NCI-H82 treated with DMSO at 0.1 percent for 48 hours (cell line): ENCODE results near the gene MSI2.

ENCODE experiments used
- DNase-seq: peaks from one replicate; lab custom pipeline; 2025; ENCODE audit not compliant: unreplicated experiment; lab: John Stamatoyannopoulos, UW

MSI2 gene

DNA sequence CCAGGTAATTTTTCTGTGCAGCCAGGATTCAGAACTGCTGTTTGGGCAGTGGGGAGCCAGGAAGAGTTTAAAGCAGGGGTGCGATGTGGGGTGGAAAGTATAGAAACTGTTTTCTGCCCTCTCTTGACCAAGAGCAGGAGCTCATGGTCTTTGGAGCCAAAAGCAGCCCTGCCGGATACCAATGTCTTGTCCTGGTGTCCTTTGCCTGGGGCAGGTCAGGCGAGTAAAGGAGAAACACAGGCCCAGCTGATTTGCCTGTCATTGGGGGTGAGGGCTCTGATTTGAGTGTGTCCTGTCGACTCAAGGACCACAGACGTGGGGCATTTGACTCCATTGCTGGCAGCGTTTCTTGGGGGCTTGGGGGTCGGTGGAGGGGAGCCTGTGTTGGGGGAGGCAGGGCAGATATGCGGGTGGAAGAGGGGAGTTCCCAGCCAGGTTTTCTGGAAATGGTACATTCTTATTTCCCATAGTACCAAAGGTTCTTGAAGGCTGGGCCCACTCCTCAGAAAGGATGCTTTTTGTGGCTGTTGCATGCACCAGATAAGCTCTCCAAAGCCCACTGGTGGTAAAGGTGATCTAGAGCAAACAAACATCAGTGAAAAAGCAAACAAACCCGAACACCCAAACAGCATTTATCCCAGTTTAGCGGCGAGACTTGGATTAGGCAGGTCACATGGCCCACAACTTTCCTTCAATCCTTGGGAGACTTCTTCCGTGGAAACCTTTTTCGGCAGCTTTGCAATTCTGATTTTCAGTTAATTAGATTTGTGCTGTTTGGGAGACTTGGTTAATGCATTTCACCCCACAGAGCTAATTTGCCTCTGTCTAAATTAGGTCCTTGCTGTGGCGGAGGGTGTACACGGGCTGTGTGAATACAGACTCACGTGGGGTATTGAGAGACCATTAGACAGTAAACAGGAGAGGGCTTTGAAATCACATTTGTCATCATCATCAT lies 59.0 kb downstream of the MSI2 start:
- DNase-seq = no peak

DNA sequence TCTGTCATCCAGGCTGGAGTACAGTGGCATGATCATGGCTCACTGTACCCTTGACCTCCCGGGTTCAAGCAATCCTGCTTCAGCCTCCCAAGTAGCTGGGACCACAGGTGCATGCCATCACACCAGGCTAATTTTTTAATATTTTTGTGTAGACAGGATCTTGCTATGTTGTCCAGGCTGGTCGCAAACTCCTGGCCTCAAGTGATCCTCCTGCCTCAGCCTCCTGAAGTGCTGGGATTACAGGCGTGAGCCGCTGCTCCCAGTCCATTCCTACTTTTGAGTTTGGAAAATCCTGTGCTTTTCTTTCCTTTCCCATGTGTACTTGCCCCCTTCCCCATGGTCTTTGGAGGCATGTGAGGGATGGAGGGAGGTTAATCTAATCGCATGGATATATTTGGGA lies 60.0 kb downstream of the MSI2 start:
- no peak for DNase-seq

DNA sequence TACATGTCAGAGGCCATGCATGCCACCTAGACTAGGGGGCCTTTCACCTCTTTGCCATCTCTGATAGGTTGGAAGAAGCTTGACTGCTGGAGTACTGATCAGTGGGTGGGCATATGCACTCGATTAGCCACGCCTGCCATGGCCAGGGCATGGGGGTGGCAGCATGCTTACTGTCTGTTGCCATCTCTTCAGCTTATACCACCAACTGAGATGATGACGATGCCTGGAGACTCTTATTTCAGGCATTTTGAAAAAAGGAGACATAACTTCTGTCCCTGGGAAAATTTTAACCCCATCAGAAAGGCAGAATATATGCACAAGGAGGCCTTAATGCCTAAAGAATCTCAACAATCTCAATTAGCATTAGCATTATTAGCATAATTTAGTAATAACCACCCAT lies 60.8 kb downstream of the MSI2 start:
- DNase-seq = no peak

DNA sequence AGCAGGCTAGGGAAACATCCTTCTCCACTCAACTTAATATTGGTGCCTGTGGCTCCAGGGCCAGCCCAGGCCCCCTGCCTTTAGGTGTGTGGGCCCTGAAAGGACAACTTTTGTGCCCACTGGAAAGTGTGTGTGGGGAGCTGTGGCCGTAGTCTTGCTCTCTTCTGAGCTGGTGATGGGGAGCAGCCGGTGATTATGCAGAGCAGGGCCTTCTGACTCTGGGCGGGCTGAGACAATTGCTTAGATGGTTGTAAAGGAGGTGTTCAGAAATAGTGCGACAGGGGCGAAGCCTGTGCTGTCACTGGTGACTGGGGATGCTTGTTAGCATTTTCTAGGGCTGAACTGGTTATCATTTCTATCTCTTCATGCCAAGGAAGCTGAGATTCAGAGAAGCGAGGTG lies 62.6 kb downstream of the MSI2 start:
- DNase-seq = no peak

DNA sequence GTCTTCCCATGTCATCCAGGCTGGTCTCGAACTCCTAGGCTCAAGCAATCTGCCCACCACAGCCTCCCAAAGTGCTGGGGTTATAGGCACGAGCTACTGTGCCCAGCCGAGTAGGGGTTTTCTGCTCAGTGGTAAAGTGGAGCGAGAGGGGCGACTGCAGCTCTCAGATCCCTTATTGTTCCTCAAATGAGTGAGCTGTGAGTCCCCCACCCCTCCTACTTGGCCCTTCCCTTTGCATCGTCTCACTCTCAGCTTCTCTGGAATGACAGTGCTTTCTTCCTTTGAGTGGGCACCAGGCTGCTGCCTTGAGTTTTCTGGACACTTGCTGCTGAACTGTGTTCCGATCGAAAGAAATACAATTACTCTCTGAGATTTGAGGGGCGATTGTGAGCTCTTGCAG lies 63.5 kb downstream of the MSI2 start:
- DNase-seq = no peak

DNA sequence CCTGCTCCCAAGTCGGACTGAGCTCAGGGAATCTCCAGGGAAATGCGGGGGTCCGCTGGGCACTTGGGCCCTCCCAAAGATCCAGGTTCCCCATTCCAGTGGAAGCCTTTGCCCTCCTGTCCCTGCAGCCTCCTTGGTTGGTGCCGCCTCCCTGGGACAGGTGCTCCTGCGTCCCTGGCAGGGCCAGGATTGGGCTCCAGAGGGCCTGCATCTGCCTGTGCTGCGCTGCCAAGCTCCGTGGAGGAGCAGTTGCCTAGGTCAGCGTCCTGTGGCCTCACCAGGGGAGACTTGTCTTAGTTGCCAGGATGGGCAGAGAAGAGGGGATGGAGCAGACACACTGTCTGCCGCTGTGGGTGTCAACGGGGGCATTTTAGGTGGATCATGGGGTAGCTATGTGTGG lies 67.1 kb downstream of the MSI2 start:
- DNase-seq = no peak

DNA sequence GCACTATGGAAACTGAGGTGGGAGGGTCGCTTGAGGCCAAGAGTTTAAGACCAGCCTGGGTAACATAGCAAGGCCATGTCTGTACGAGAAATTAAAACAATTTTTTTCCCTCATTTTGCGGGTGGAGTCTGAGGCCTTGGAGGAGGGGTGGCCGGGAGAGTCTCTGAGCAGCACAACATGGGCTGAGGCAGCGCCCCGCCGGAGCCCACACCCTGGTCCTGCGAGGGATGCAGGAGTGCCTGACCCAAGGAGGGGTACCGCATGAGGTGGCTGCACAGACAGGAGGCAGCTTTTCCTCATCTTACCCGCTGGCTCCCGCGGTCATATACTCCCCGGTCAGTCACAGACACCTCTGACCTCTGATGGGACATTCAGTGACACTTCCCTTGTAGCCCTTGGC lies 67.7 kb downstream of the MSI2 start:
- DNase-seq = no peak

DNA sequence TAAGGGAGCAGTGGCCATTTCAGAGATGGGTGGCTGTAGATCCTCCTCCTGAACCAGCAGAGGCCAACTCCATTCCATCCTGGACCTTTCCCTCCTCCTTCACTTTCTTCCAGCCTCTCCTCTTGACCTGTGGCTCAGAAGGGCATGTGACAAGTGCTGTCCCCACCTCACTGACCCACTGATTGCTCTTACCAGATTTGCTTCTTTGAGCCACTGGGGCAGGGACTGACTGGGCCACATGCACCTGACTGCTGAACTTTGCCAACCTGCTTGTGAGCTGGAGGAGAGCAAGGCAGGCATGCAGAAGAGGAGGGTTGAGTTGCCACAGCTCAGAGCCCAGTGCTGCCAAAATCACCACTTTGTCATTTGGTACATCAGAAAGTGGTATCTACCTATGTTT lies 68.3 kb downstream of the MSI2 start:
- DNase-seq = no peak

DNA sequence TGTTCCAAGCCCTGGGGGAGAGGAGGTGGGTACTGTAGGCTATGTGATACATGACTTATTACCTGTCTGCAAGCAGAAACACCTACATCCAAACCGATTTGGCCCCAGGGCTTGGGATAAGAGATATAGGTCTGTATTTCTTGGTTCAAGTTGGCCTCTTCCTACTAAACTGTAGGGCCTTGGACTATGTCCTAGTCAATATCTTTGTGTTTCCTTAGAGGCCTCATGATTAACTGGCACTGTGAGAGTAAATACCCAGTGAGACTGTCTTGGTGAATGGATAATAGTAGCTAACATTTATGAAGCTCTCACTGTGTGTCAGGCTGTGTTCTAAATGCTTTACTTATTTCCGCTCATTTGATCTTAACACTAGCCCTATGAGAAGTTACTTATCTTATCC lies 70.0 kb downstream of the MSI2 start:
- no peak for DNase-seq

DNA sequence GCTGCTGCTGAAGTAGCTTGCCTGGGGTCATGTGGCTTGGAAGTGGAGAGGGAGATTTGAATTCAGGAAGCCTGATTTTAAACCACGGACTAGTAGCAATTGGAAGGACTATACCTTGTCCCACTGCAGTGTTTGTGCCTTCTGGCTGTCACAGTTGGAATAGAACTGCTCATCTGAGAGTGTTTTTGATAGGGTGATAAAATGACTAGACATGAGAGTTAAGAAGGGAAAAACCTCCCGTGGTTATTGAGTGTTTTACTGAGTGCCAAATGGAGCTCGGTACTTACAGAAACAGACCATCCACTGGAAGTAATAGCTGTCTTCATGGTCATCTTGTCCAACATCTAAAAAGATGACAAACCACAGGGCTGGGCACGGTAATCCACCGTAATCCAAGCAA lies 70.4 kb downstream of the MSI2 start:
- no peak for DNase-seq

DNA sequence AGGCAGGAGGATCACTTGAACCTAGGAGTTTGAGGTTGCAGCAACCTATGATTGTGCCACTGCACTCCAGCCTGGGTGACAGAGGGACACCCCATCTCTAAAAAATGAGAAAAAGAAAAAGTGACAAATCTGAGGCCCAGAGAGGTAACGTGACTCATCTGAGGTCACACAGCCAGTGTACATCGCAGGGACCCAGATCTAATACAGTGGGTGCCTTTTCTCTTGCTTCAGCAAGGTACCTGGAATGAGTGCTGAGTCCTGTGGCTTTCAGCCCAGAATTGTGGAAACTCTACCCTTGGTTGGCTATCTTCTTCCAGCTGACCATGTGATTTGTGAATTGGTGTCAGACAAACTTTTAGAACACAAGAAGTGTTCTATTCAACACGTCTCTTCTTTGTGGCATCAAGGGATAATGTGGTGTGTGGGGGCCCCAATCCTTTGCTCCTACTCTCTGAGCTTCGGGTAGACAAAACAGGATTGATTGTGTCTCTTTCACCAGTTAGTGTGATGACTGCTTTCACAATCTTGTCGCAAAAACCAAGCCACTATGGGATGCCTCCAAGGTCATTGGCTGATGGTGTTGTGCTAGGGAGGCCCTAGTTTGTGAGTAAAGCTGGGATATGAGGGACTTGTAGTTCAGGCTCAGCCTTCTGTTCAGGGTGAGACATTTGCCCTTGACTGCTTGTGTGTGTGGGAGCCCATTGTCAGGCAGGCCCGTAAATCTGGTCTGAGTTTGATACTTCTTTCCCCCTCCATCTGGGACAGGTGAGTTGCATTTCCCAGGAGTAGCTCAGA lies 71.0 kb downstream of the MSI2 start:
- DNase-seq = no peak

DNA sequence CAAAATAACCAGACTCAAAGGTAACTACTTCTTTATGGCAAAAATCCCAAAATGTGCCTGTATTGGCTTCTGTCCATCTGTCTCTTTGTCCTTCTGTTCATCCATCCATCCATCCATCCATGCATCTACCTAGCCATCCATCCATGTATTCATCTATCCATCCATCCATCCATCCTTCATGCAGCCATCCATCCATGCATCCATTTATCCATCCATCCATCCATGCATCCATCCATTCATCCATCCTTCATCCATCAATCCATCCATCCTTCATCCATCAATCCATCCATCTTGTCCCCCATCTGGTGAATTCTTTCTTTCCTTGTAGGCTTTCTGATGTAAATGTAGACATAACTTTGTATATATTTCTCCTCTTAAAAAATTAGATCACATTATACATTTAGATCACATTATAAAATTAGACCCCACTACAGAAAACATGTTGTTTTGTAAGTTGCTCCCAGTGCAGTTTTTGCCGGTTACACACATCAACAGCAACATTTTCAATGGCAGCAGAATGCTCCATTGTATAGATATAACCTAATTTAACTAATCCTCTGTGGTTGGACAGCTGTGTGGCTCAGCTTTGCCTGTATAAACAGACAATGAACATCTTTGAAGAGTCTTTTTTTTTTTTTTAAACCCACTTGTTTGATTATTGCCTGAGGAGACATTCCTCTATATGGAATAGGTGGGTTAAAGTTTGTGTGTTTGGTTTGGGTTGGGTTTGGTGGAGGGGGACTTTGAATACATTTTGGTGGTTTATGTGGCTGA lies 72.0 kb downstream of the MSI2 start:
- DNase-seq = no peak

DNA sequence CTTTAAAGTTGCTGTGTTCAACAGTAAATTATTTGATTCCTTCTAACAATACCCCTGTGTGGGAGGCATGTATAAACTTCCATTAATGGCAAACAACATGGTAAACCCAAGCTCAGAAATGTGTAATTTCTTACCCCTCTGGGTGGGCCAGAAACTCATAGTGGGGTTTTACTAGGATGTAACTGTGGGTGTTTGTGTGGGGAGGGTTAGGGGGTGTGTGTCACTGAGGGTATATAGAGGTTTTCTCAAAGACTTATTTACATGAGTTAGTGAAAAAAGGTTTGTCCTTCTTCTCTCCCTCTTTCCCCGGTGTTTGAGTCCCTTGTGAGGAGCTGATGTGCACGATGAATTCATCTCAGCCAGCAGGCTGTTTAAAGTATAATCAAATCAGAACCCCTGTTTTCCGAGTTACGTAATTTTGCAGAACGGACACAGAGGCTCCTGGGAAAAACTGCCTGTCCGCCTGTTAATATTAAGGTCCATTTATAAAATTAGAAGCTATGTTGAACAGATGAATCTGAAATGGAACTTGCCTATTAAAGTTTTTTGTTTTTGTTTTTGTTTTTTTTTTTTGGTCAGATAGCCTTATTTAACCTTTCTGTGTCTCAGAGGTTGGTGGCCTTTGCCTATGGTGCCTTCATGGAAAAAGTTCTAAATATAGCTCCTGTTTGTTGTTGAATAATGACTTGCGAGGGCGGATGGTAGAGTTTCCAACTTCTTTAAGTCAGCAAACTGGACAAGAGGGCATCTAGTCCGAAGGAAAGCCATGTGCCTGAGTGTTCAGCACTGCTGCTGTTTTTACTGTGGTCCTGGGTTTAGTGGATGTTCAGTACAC lies 73.3 kb downstream of the MSI2 start:
- no peak for DNase-seq

DNA sequence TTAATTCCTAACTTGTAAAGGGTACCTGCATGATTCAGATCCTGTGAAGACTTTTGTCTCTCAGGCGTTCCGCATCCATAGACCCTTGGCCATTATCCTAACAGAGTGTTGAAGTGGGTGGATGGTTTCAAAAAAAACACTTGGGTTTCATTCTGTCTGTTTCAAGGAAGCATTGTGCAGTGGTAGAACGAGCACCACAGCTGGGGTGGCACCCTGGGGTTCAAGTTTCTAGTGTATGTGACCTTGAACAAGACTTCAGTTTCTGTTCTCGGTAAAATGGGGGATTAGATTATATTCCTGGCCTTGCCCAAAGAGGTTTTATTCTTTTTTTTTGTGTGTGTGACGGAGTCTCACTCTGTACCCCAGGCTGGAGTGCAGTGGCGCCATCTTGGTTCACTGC lies 74.3 kb downstream of the MSI2 start:
- DNase-seq = no peak

DNA sequence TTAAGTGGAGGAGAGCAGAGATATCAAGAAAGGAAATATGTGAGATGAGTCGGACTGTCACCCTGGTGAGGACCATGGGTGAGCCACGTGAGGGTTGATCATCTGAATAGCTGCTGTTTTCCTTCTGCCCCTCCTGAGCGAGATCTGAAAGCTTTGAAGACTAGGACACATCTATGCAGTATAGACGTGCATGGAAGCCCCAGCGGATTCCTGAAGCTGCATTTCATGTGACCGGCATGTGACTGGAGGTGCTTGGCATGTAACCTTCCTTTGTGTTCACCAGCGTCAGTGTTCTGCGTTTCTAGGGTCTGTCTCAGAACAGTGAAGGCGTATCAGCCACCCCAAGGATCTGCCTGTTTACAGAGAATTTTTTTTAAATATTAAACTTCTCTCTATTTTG lies 75.1 kb downstream of the MSI2 start:
- no peak for DNase-seq

DNA sequence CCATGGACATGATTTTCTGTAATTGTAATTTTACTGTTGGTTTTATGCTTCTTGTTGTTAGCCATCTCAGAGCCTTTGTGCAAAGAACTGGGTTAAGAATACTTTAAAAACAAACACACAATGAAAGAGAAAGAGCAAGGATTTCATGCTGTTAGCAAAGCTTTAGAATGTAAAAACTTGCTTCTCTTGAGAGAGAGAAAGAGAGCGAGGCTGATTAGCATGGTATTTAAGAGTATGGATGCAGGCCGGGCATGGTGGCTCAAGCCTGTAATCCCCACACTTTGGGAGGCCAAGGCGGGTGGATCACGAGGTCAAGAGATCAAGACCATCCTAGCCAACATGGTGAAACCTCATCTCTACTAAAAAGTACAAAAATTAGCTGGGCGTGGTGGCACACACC lies 76.2 kb downstream of the MSI2 start:
- DNase-seq = no peak

DNA sequence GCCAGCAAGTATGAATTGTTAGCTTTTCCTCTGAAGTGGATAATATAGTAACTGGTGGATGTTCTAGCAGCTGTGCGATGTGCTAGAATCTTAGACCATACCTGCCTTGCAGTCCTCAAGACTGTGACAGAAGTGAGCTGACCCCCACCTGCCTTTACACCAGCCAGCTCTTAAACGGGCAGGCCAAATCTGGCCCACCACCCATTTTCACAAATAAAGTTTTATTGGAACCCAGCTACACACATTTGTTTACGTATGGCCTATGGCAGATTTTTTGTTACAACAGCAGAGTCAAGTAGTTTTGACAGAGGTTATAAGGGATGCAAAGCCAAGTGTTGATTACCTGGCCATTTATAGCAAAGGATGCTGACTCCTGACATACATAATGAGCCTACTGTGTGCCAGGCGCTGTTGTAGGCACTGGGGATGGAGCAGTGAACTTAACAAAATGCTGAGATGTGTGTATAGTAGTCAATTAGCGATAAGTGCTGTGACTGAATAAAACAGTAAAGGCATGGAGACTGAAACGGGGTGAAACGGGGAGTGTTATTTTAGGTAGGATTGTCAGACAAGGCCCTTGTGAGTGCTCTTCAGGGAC lies 79.0 kb downstream of the MSI2 start:
- DNase-seq = no peak

DNA sequence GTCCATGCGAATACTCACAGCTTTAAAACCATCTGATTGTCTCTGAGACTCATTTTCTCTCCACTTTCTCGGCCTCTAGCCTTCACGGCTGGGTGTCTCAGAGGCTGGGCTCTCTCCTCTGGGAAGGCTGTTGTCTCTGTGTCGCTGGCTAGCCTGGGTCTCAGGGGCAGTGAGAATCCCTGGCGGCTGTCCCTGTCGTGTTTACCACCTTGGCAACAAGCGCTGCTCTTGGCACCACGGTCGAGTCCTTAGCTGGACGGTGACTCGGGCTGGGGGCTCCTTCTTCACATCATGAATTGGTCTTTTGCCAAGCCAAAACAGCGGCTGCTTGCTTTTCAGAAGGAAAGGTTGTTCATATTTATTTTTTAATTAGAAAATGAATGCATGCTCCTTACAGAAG lies 81.1 kb downstream of the MSI2 start:
- no peak for DNase-seq

DNA sequence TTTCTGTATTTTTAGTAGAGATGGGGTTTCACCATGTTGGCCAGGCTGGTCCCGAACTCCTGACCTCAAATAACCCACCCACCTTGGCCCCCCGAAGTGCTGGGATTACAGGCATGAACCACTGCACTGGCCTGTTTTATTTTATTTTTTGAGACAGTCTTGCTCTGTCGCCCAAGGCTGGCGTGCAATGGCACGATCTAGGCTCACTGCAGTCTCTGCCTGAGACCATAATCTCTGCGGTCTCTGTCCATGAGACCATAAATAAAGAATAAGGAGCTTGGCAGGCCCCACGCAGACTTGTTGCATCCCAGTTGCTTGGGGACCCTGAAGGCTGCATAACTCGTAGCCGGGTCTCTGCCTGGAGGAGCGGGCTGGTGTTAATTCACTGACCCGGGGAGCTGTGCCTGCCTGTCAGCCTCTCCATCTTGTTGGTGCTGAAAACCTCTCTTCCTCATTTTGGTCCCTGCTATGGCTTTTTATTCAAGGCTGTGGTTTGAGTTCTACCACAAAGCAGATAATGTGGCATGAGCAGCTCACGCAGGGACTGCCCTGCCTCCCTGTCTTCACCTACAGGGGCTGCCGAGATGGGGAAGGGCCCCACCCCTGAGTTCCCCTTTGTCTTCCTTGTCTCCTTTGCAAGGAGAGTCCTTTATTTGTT lies 82.1 kb downstream of the MSI2 start:
- DNase-seq = no peak
